ENCODE data around the gene TMLHE. TPM values are rescaled to one million over a fixed set of nuclear protein-coding genes. Genes with fewer than 3 reads are reported as not detected.
A peak's percentile ranks its signal among the peaks of the same experiment; 100 is the strongest.

The TMLHE gene
- total RNA-seq (2016; rRNA removed; fragmentation: Illumina TruSeq; extraction: Trizol) (12.5 and 16.8 TPM in 2 replicates), polyA plus RNA-seq (2011; rRNA removed) (11.5 and 14.2 TPM in 2 replicates), polyA minus RNA-seq (2011; rRNA and poly(A)+ RNA removed; ENCODE audit: low replicate concordance) (61.9 and 102 TPM in 2 replicates), Bru-seq, nascent RNA (percentile 58 among the genes with signal in this experiment), BruChase-seq, experiment 1, labeled RNA remaining after a 6-hour chase (percentile 49 among the genes with signal in this experiment), BruChase-seq, experiment 2, labeled RNA remaining after a 2-hour chase (percentile 57 among the genes with signal in this experiment)
- 14.5 and 16.1 TPM in 2 replicates for total RNA-seq (2016; cell fraction: cytosol; rRNA removed; fragmentation: Illumina TruSeq; extraction: Trizol; ENCODE audit: low read depth)
- 13.2 and 18.3 TPM in 2 replicates for total RNA-seq (2016; cell fraction: insoluble cytoplasmic fraction; rRNA removed; fragmentation: Illumina TruSeq; extraction: Trizol)
- total RNA-seq (2016; cell fraction: membrane; rRNA removed; fragmentation: Illumina TruSeq; extraction: Trizol), result 9.3 and 9.9 TPM in 2 replicates
- 14.9 and 15.0 TPM in 2 replicates for total RNA-seq (2016; cell fraction: nucleus; rRNA removed; fragmentation: Illumina TruSeq; extraction: Trizol)
- 7.9 and 10.2 TPM in 2 replicates for polyA plus RNA-seq (2011; cell fraction: cytosol; rRNA removed)
- polyA plus RNA-seq (2011; cell fraction: nucleus; rRNA removed), result 9.3 and 10.0 TPM in 2 replicates
- polyA plus RNA-seq (2012), result 8.5 and 12.1 TPM in 2 replicates
- 4.8 and 4.9 TPM in 2 replicates for polyA plus RNA-seq (2016; cell fraction: cytosol; fragmentation: Illumina TruSeq; extraction: Trizol; ENCODE audit: low read depth)
- 15.9 and 17.2 TPM in 2 replicates for polyA plus RNA-seq (2016; cell fraction: insoluble cytoplasmic fraction; fragmentation: Illumina TruSeq; extraction: Trizol; ENCODE audit: low read depth)
- polyA plus RNA-seq (2016; cell fraction: membrane; fragmentation: Illumina TruSeq; extraction: Trizol; ENCODE audit: low read depth), result 5.2 and 6.0 TPM in 2 replicates
- polyA plus RNA-seq (2016; cell fraction: nucleus; fragmentation: Illumina TruSeq; extraction: Trizol; ENCODE audit: insufficient read depth, low read depth), result 6.0 and 8.3 TPM in 2 replicates
- 12.1 and 14.8 TPM in 2 replicates for polyA minus RNA-seq (2011; cell fraction: cytosol; rRNA and poly(A)+ RNA removed)
- polyA minus RNA-seq (2011; cell fraction: nucleus; rRNA and poly(A)+ RNA removed), result 42.2 and 61.5 TPM in 2 replicates
- long read RNA-seq, experiment 1, partial matches to known transcripts, result 5 of 14 reads
- long read RNA-seq, experiment 1, other reads (novel, unspliced or antisense), result 5 of 14 reads
- long read RNA-seq, experiment 2, transcript TMLHE-201 (8 exons, 2,832 nt), result major isoform, 8 of 16 reads
- long read RNA-seq, experiment 2, partial matches to known transcripts, result 1 of 16 reads
- long read RNA-seq, experiment 2, other reads (novel, unspliced or antisense), result 5 of 16 reads

- 17% methylated on average over 6 of the region's 50 CpGs for WGBS (ENCODE audit: low lambda C conversion rate)
- Histone ChIP-seq H3K27ac (ENCODE audit: extremely low read length, insufficient read depth, low read length) (peak within 1 kb of the TSS; percentile 74), H3K4me3 (replicated peaks in 1 of 3; ENCODE audit: insufficient read depth in 1 of 3, low read depth in 2 of 3, low read length in 3 of 3) (peak within 1 kb of the TSS; percentile 76 to 85 (median 83)), H3K9ac (ENCODE audit: insufficient read depth, low read depth, low read length) (peak within 1 kb of the TSS; percentile 90), H3K4me1 (ENCODE audit: insufficient read depth, low read length) (peaks cover 6% of the 10 kb centered on the region; the same call in 1 of the 2 replicates), H2AFZ (ENCODE audit: low read length) (peak within 1 kb of the TSS; percentile 81), H3K27me3 (ENCODE audit: control insufficient read depth in 1 of 2, insufficient read depth in 2 of 2, low read length in 2 of 2) (no peaks in the 10 kb centered on the region; a peak in 1 of 5 replicates), H3K36me3 (replicated peaks in 1 of 2; ENCODE audit: control insufficient read depth in 1 of 2, insufficient read depth in 2 of 2, low read length in 2 of 2) (no peaks in the 10 kb centered on the region), H3K4me2 (ENCODE audit: low read depth, low read length) (peak within 1 kb of the TSS; percentile 74), H4K20me1 (ENCODE audit: insufficient read depth, low read length) (no peaks in the 10 kb centered on the region), H3K79me2 (ENCODE audit: insufficient read depth, low read length) (peaks cover 12% of the 10 kb centered on the region), H3K9me3 (ENCODE audit: low read length) (no peaks in the 10 kb centered on the region)
- ATAC-seq, result peak; percentile 98
- TSS peak; percentile 70 for BruUV-seq (replicated peaks)
- ChIA-PET POLR2A (interaction anchor here (0.8 kb wide), 1 partner anchor 397 kb away, joined by 3 read pairs; the partner anchor contains the start of gene VBP1), CTCF (ENCODE audit: low intra/inter-chr PET ratio, low total read pairs) (no interaction called here)
- in situ Hi-C loops (cut with HindIII; ENCODE audit: extremely low pct_ligation_motif_present, low pct_unique_long_range_greater_than_20kb), result no loop called here
- FAIRE-seq, result no peak
- intact Hi-C loops (cut with micrococcal nuclease; ENCODE audit: unreplicated experiment), result no loop called here
- DNase-seq (ENCODE audit: low spot score), result peak; percentile 41
- TF ChIP-seq, protein P1, sequence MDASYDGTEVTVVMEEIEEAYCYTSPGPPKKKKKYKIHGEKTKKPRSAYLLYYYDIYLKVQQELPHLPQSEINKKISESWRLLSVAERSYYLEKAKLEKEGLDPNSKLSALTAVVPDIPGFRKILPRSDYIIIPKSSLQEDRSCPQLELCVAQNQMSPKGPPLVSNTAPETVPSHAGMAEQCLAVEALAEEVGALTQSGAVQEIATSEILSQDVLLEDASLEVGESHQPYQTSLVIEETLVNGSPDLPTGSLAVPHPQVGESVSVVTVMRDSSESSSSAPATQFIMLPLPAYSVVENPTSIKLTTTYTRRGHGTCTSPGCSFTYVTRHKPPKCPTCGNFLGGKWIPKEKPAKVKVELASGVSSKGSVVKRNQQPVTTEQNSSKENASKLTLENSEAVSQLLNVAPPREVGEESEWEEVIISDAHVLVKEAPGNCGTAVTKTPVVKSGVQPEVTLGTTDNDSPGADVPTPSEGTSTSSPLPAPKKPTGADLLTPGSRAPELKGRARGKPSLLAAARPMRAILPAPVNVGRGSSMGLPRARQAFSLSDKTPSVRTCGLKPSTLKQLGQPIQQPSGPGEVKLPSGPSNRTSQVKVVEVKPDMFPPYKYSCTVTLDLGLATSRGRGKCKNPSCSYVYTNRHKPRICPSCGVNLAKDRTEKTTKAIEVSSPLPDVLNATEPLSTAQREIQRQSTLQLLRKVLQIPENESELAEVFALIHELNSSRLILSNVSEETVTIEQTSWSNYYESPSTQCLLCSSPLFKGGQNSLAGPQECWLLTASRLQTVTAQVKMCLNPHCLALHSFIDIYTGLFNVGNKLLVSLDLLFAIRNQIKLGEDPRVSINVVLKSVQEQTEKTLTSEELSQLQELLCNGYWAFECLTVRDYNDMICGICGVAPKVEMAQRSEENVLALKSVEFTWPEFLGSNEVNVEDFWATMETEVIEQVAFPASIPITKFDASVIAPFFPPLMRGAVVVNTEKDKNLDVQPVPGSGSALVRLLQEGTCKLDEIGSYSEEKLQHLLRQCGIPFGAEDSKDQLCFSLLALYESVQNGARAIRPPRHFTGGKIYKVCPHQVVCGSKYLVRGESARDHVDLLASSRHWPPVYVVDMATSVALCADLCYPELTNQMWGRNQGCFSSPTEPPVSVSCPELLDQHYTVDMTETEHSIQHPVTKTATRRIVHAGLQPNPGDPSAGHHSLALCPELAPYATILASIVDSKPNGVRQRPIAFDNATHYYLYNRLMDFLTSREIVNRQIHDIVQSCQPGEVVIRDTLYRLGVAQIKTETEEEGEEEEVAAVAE (CRISPR knock-in tag; IDR thresholded peaks at IDR 0.05; ENCODE audit: borderline replicate concordance), result no peak
- TF ChIP-seq PLRG1 (conservative IDR thresholded peaks at IDR 0.05) (no peak), ZNF441 (CRISPR knock-in tag; IDR thresholded peaks at IDR 0.05; ENCODE audit: borderline replicate concordance) (peak; percentile 22; the same call in 1 of the 2 replicates), JUNB (CRISPR knock-in tag; IDR thresholded peaks at IDR 0.05; ENCODE audit: borderline replicate concordance) (no peak), ZNF639 (CRISPR knock-in tag; conservative IDR thresholded peaks at IDR 0.05) (no peak), ZFP36L2 (CRISPR knock-in tag; IDR thresholded peaks at IDR 0.05) (no peak), ZBTB7B (CRISPR knock-in tag; IDR thresholded peaks at IDR 0.05) (peak; percentile 52; the same call in 1 of the 2 replicates), KLF16 (CRISPR knock-in tag; IDR thresholded peaks at IDR 0.05) (peak in 1 of 2 experiments; percentile 37; a peak in 1 of 4 replicates)
- TF ChIP-seq, protein P2, sequence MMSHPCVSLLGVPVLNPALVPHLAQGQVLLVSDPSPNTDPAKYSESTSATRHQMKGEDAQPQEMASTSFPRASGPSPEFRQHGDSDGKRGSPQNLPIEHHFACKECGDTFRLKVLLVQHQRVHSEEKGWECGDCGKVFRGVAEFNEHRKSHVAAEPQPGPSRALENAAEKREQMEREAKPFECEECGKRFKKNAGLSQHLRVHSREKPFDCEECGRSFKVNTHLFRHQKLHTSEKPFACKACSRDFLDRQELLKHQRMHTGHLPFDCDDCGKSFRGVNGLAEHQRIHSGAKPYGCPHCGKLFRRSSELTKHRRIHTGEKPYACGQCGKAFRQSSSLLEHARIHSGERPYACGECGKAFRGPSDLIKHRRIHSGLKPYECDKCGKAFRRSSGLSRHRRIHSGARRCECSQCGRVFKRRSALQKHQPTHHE (CRISPR knock-in tag; IDR thresholded peaks at IDR 0.05; ENCODE audit: borderline replicate concordance), result no peak
Observed at GRCh38 chrX:155612312-155613224, at the start of gene TMLHE, which contains the start of gene SPRY3. TSS of gene TMLHE (minus strand) at chrX:155612952. CDS start at chrX:155545276, 67,676 bp downstream. TSS of gene SPRY3 (plus strand) at chrX:155612586.
